ENCODE measurements around the gene SH3RF1.

- TF ChIP-seq CTCF (IDR thresholded peaks at IDR 0.05) (no peak), POLR2A (IDR thresholded peaks at IDR 0.05) (no peak), POLR2AphosphoS5 (IDR thresholded peaks at IDR 0.05) (no peak)
These were observed 60.1 kb downstream of the SH3RF1 start for GRCh38 chr4:169210504-169211118.
